Measurements from ENCODE around the gene EDEM3. TPM values are rescaled to one million over a fixed set of nuclear protein-coding genes. Genes with fewer than 3 reads are reported as not detected.

Gene EDEM3
- total and polyA plus RNA-seq, 2 donors (not counting 1 experiment from before 2014, with no cell fraction given): 4.3 to 20.9 TPM

DNA sequence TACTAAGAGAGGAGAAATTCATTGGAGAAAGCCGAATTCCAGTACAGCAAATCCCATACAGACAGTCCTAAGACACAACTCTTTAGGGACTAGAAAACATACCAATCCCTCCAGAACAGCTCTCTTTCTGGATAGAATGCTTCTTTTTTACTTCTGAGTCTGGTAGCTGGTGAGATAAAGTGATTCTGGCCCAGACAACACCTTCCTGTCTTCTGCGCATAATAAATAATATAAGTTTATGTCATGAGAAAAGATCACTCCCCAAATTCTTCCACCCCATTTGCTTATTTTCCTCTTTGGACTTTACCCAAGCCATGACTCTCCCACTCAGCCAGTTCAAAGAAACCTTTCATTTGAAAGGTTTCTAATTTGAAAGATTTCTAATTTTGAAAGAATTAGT is 98.4 kb downstream of the EDEM3 start:
- POLR2A ChIA-PET: no interaction called here

DNA sequence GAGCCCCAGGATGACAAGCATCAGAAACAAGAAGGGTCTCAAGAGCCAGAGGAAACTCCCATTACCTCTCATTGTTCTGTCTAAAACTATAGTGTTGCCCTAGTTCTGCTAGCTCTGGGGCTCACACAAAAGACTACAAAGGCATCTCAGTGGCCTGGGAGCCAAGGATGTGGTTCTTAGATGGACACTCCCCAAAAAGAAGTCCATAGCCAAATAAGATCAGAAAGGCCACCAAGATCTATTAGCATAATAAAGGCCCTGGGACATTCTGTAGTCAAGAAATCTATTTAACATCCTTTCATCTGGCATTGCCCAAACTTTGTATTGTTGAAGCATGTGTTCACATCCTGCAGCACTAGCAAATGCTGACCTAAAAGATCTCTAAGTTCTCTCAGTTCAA is 99.5 kb downstream of the EDEM3 start:
- TF ChIP-seq CTCF (IDR thresholded peaks at IDR 0.05) (no peak), EZH2 (IDR thresholded peaks at IDR 0.05; ENCODE audit: borderline replicate concordance, insufficient read depth, low read depth, low read length, poor library complexity, severe bottlenecking) (no peak)
- H3K27ac ChIP-seq (ENCODE audit: low read length in 2 of 2): no peak overlapping the region
- H3K36me3 ChIP-seq (replicated peaks in 1 of 2; ENCODE audit: control extremely low read depth in 1 of 2, control insufficient read depth in 1 of 2, extremely low read depth in 1 of 2, insufficient read depth in 2 of 2, low read length in 1 of 2): no peaks in the 10 kb centered on the region
- no peaks in the 10 kb centered on the region for H3K4me1 Mint-ChIP-seq
- no peak overlapping the region for H3K9ac ChIP-seq (ENCODE audit: low read length)
- H3K4me1 ChIP-seq (ENCODE audit: control insufficient read depth in 2 of 2, insufficient read depth in 2 of 2, low read length in 2 of 2): no peaks in the 10 kb centered on the region
- POLR2A ChIA-PET: no interaction called here
- no peak for ATAC-seq (ENCODE audit: low read depth)
- no peaks in the 10 kb centered on the region for H3K79me2 ChIP-seq (ENCODE audit: control insufficient read depth, insufficient read depth, low read length)
- H3K9me3 Mint-ChIP-seq (ENCODE audit: insufficient read depth): no peaks in the 10 kb centered on the region
- H3K27me3 Mint-ChIP-seq: peaks cover 9% of the 10 kb centered on the region
- intact Hi-C loops (cut with micrococcal nuclease): no loop called here
- no peak for DNase-seq
- H3K27ac Mint-ChIP-seq: no peak overlapping the region
- no peaks in the 10 kb centered on the region for H4K20me1 ChIP-seq (ENCODE audit: control insufficient read depth, insufficient read depth, low read length, poor library complexity, severe bottlenecking)
- no peak overlapping the region for H3K4me3 ChIP-seq (ENCODE audit: control extremely low read depth in 1 of 5, extremely low read depth in 1 of 5, insufficient read depth in 1 of 5, low read depth in 2 of 5, low read length in 4 of 5)
- CTCF ChIA-PET: no interaction called here
- H3K4me3 Mint-ChIP-seq: no peak overlapping the region
- H3K4me2 ChIP-seq (replicated peaks; ENCODE audit: low read depth, low read length, poor library complexity, severe bottlenecking): no peak overlapping the region
- no peaks in the 10 kb centered on the region for H3K27me3 ChIP-seq (replicated peaks in 1 of 4; ENCODE audit: control extremely low read depth in 1 of 4, control insufficient read depth in 3 of 4, insufficient read depth in 4 of 4, low read length in 3 of 4)
- H2AFZ ChIP-seq (ENCODE audit: insufficient read depth, low read depth, low read length, poor library complexity, severe bottlenecking): no peak overlapping the region
- no peaks in the 10 kb centered on the region for H3K9me3 ChIP-seq (ENCODE audit: control extremely low read depth in 1 of 3, control insufficient read depth in 2 of 3, insufficient read depth in 1 of 3, low read length in 2 of 3)

More for the DNA sequence above, 98.4 kb downstream of the EDEM3 start:
- WGBS (ENCODE audit: insufficient coverage): no CpG with 5 or more reads among the region's 2 CpGs
- Histone ChIP-seq H3K9ac (ENCODE audit: low read length) (no peak overlapping the region), H4K20me1 (ENCODE audit: control insufficient read depth, insufficient read depth, low read length, poor library complexity, severe bottlenecking) (no peaks in the 10 kb centered on the region), H3K9me3 (ENCODE audit: control extremely low read depth in 1 of 3, control insufficient read depth in 2 of 3, insufficient read depth in 1 of 3, low read length in 2 of 3) (no peaks in the 10 kb centered on the region), H2AFZ (ENCODE audit: insufficient read depth, low read depth, low read length, poor library complexity, severe bottlenecking) (no peak overlapping the region), H3K4me1 (ENCODE audit: control insufficient read depth in 2 of 2, insufficient read depth in 2 of 2, low read length in 2 of 2) (no peaks in the 10 kb centered on the region), H3K4me3 (ENCODE audit: control extremely low read depth in 1 of 5, extremely low read depth in 1 of 5, insufficient read depth in 1 of 5, low read depth in 2 of 5, low read length in 4 of 5) (no peak overlapping the region), H3K27me3 (replicated peaks in 1 of 4; ENCODE audit: control extremely low read depth in 1 of 4, control insufficient read depth in 3 of 4, insufficient read depth in 4 of 4, low read length in 3 of 4) (no peaks in the 10 kb centered on the region), H3K36me3 (replicated peaks in 1 of 2; ENCODE audit: control extremely low read depth in 1 of 2, control insufficient read depth in 1 of 2, extremely low read depth in 1 of 2, insufficient read depth in 2 of 2, low read length in 1 of 2) (no peaks in the 10 kb centered on the region), H3K79me2 (ENCODE audit: control insufficient read depth, insufficient read depth, low read length) (no peaks in the 10 kb centered on the region), H3K4me2 (replicated peaks; ENCODE audit: low read depth, low read length, poor library complexity, severe bottlenecking) (no peak overlapping the region), H3K27ac (ENCODE audit: low read length in 2 of 2) (no peak overlapping the region)
- TF ChIP-seq EZH2 (IDR thresholded peaks at IDR 0.05; ENCODE audit: borderline replicate concordance, insufficient read depth, low read depth, low read length, poor library complexity, severe bottlenecking) (no peak), CTCF (IDR thresholded peaks at IDR 0.05) (no peak)
- no peak overlapping the region for H3K4me3 Mint-ChIP-seq
- ATAC-seq (ENCODE audit: low read depth): no peak
- peaks cover 9% of the 10 kb centered on the region for H3K27me3 Mint-ChIP-seq
- no peak overlapping the region for H3K27ac Mint-ChIP-seq
- CTCF ChIA-PET: no interaction called here
- no peaks in the 10 kb centered on the region for H3K4me1 Mint-ChIP-seq
- DNase-seq: no peak
- H3K9me3 Mint-ChIP-seq (ENCODE audit: insufficient read depth): no peaks in the 10 kb centered on the region
- intact Hi-C loops (cut with micrococcal nuclease): no loop called here
